GM21515 (cell line): Measurements from ENCODE around the gene ZBTB16.

ENCODE experiments used
- ATAC-seq: cut with Tn5 transposase; IDR thresholded peaks from one replicate; pipeline ENCODE4 v1.9.1; 2021; ENCODE audit not compliant: unreplicated experiment

ZBTB16 gene

DNA sequence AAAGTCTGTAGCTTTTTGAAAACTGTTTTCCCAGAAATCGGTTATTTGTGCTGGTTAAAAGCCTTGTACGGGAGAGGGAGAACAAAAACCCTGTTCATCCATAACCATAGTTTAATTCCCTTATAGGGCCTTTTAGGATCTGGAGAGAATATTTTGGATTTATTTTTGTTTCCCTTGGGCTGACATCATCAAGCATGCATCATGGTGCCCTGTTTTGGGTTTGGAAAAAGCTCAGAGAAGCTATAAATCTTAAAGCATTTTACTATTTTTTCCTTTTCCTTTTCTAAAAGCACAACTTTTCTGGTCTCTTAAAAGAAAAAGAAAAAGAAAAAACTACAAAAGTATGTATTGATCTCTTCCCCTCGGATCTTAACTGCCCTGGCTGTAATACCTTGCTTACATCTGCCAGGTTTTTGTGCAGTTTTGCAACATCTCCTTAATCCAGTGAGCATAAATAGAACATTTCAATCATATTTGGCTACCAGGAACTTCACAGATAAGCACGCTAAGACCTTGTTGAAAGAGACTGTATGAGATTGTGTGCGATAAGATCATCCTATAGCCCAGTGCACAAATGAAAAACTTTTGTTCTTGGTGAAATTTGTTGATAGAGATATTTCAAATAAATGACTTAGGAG, 88.0 kb downstream of the ZBTB16 start:
- no peak for ATAC-seq

DNA sequence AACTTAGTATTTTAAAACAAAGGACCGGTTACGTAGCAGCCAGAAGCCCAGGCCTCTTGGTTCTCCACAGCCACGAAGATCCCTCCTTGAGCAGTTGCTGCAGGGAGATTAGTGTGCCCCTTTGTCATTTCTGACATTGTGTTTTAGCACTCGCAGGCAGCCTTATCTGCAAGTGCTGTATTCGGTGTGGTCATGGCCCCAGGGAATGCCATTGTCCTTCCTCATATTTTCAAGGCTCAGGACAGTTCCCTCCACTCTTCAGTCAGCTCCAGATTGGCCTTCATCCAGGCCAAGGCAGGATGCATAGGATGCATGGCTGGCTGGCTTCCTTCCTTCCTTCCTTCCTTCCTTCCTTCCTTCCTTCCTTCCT, 88.5 kb downstream of the ZBTB16 start:
- no peak for ATAC-seq

DNA sequence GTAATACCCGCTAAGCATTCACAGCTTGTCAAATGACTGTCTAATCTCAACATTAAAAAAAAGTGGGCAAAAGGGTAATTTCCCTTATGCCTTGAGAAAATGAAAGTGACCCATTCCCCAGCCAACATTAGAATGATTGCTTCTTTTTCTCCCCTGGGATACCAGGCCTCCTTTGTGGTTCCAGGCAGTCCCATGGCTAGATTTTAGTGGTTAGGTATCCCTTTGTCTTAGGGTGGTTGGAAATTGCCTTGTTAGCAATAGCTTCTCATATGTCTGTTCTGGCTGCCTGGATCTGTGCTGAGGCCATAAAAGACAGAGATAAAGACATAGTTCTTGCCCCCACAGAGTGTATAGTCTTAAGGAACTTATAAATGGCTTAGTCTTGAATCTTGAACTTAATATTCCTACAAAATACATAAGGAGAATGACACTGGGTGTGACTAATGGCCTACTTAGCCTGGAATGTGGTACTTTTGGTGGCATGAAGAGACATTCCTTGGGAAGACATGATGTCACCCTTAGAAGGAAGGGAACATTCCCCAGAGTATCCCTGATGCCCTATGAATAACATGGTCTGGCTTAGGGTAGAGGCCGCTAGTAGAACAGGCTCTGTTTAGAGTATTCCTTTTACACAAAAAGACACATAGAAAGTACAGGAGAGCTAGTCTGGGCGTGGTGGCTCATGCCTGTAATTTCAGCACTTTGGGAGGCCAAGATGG, 90.3 kb downstream of the ZBTB16 start:
- no peak for ATAC-seq

- ATAC-seq: no peak
Measured at GRCh38 chr11:114150671-114151070, 91.2 kb downstream of the ZBTB16 start.

DNA sequence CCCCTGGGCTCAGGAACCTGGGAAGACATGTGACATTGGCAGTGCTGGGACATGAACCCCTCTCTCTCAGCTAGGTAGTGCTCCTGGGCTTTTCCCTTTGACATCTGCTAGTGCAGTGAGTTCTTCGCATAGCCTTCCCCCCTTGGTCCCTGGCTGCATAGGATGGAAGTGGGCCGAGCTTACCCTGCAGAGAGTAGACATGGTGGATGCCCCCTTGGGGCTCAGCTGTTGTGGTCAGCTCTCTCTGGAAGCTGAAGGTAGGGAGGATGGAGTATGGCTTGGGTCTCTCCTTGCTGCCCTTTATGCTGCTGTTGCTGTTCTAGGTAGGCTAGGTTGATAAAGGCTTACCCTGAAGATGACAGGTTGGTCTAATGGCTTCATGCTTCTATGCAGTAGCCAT, 92.1 kb downstream of the ZBTB16 start:
- ATAC-seq: no peak

DNA sequence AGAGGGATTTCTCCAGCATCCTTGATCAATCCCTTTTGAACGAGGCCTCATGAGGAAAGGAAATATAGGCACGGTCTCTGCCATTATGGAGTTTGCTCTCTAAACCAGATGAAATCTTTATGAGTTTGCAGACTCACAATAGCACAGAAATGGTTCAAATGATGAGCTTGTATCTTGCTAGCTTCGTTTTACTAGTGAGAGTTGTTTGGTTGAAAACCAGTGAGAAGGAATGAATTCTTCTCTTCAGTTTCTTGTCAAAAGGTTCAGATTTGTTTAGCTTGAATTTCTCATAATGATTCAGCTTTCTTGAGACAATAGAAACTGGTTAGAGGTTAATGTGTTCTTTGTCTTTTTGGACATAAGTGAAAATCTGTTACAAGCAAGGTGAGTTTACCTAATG, 92.7 kb downstream of the ZBTB16 start:
- no peak for ATAC-seq

DNA sequence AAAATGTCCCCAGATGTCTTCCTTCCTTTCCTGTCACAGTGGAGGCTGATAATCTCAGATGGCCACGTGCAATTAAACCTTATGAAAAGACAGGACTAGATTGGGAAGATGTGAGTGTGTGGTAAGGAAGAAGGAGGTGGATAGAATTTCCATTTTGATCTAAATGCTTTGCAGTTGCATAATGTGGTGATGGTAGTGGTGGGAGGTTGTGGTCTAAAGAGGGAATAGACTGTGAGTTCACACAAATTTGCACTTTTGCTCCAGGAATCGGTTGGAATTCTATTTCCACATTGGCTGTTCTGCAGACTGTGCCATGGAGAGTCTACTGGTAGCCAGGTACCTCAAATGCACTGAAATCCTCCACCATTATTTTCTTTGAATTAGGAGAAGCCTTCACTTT, 93.3 kb downstream of the ZBTB16 start:
- ATAC-seq: no peak

- ATAC-seq: no peak
Measured at GRCh38 chr11:114153224-114153623, 93.7 kb downstream of the ZBTB16 start.

- ATAC-seq: no peak
Measured at GRCh38 chr11:114154271-114155047, 94.9 kb downstream of the ZBTB16 start.

DNA sequence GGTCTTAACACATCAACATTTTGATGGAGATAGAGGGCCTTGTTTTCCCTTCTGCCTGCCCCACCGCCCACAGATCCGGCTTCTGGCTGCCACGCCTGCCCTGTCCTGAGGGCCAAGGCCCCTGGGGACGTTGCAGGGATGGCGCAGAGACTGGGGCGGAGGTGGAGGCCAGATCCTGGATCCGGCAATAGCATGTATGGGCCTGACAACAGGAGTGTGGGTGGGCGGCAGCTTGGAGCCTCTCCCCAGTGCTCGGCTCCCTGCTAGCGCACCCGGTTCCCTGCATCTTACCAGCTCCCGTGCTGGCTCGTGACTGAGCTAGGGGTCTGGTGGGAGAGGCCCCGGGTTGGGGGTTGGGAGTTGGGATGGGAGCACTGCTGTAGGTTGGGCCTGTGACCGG, 95.6 kb downstream of the ZBTB16 start:
- ATAC-seq: no peak

DNA sequence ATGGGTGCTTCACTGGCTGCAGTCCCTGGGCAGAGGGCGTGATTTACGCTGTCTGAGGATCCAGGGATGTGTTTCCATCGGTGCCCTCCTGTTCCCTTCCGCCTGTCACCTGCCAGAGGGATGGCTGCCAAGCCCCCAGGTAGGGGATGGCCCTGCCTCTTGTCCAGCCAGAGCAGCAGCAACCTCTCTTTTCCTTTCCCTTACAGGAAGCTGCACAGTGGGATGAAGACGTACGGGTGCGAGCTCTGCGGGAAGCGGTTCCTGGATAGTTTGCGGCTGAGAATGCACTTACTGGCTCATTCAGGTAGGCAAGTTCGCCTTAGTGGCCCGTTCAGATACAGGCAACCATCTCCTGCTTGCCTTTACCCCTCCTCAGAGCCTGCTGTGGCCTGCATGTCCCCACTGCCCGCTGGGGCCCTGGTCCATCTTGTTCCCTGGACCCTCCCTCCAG, 96.6 kb downstream of the ZBTB16 start:
- ATAC-seq: no peak

GRCh38 chr11:114156782-114157181, 97.3 kb downstream of the ZBTB16 start:
- ATAC-seq: no peak

GRCh38 chr11:114157476-114158050, 98.1 kb downstream of the ZBTB16 start:
- ATAC-seq: no peak

- no peak for ATAC-seq
Measured at GRCh38 chr11:114158421-114158820, 98.9 kb downstream of the ZBTB16 start.

GRCh38 chr11:114158886-114159285, 99.4 kb downstream of the ZBTB16 start:
- ATAC-seq: no peak

DNA sequence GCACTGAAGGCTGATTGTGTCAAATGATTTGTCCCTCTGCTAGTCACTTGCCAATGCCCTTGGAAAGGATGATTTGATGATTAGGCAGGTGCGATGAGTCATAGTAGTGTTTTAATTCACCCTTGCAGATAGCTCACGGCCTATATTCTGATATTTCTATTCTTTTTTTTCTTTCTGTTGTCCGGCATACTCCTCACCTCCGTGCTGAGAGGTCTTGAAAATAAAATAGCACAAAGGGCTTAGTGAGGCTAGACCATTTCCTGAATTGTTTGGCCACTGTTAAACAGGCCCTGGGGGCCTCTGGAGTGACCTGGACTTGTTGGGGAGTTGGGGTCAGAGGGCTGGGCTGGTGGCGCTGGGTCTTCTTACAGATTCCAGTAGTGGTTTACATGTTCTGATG, 99.8 kb downstream of the ZBTB16 start:
- ATAC-seq: no peak

- ATAC-seq: no peak
Measured at GRCh38 chr11:114159802-114160632, 100.5 kb downstream of the ZBTB16 start.

GRCh38 chr11:114160894-114161293, 101.4 kb downstream of the ZBTB16 start:
- ATAC-seq: no peak

GRCh38 chr11:114161486-114162250, 102.2 kb downstream of the ZBTB16 start:
- no peak for ATAC-seq

DNA sequence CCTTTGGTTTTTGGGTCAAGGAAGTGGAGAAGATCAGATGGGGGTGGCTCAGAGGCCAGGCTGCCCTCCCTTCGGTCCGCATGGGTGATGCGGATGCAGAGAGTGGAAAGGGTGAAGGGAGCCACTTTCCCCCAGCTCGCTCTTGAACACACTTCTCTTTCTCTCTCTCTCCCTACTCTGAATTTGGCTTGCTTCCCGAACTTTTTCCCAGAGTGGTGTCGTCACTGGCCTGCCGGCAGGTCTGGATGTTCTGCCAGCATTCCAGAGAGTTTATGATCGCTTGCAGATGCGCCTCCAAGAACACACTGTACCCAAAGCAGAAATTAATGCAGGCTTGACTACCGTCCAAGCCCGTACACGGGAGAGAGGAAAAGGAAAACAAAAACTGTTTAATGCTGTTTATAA, 103.2 kb downstream of the ZBTB16 start:
- ATAC-seq: no peak
